GM12878 (cell line): ENCODE measurements around the gene CACNG1. TPM values are rescaled to one million over a fixed set of nuclear protein-coding genes. Genes with fewer than 3 reads are reported as not detected.

Experiments used
- ATAC-seq: fragments of 200-7000 bp; cut with Tn5 transposase; 3 replicates; pipeline ENCODE4 v1.9.1; 2020; ENCODE audit warnings: mild to moderate bottlenecking, moderate library complexity
- BruUV-seq: library from RNA; stranded (reverse); fragments of 400-500 nt; replicated peaks from 2 replicates; lab custom pipeline; 2021; lab: Mats Ljungman, UMichigan
- CTCF ChIA-PET: fragments of 300-600 bp; sonication (Branson Sonifier 250); formaldehyde crosslinking; extraction: SDS; loops from one replicate; lab custom pipeline; 2021; ENCODE audit warnings: inconsistent platforms; lab: Yijun Ruan, JAX
- POLR2A ChIA-PET: fragments of 350-600 bp; formaldehyde crosslinking; extraction: SDS; loops from one replicate; lab custom pipeline; 2021; ENCODE audit warnings: inconsistent platforms; lab: Charles Lee
- RAD21 ChIA-PET: fragments of 300-600 bp; sonication (Branson Sonifier 250); formaldehyde crosslinking; loops from one replicate; lab custom pipeline; 2023; ENCODE audit warnings: antibody characterized with exemption; ENCODE audit not compliant: unreplicated experiment; lab: Charles Lee
- SMC1A ChIA-PET: fragments of 300-600 bp; sonication (Branson Sonifier 250); formaldehyde crosslinking; loops from one replicate; lab custom pipeline; 2023; ENCODE audit not compliant: unreplicated experiment, uncharacterized antibody; lab: Charles Lee
- DNase-seq: peaks from one replicate; pipeline ENCODE4 v3.0.0-alpha.2; 2011; ENCODE audit warnings: low read depth, low spot score
- FAIRE-seq: peaks from 3 replicates; lab custom pipeline; 2011; peaks lifted over from hg19 to GRCh38; lab: Jason Lieb, UNC
- H2AFZ ChIP-seq: 2 replicates; pipeline ENCODE4 v1.6.0; 2011; ENCODE audit warnings: low read depth, low read length, control low read depth; ENCODE audit not compliant: control insufficient read depth
- H3K27ac ChIP-seq: 2 replicates; pipeline ENCODE4 v1.5.1; 2011; ENCODE audit warnings: control low read depth; ENCODE audit not compliant: control insufficient read depth, insufficient read depth
- H3K27me3 ChIP-seq, 2 experiments: replicated peaks in 1 of 2; 2 replicates each; pipeline versions ENCODE4 v1.6.0 to v1.6.1; 2011; ENCODE audit warnings: low read length in 1 of 2; ENCODE audit not compliant: control insufficient read depth in 2 of 2, insufficient read depth in 2 of 2
- H3K36me3 ChIP-seq, 2 experiments: 2 replicates each; pipeline ENCODE4 v1.5.1; 2011; ENCODE audit warnings: low read length in 1 of 2; ENCODE audit not compliant: control insufficient read depth in 2 of 2, insufficient read depth in 2 of 2
- H3K4me1 ChIP-seq: 2 replicates; pipeline ENCODE4 v1.6.1; 2011; ENCODE audit warnings: mild to moderate bottlenecking, low read length, moderate library complexity, mixed read lengths; ENCODE audit not compliant: control insufficient read depth, insufficient read depth
- H3K4me2 ChIP-seq: 2 replicates; pipeline ENCODE4 v1.6.0; 2011; ENCODE audit warnings: control low read depth; ENCODE audit not compliant: control insufficient read depth, insufficient read depth
- H3K4me3 ChIP-seq: fragments of 200-600 bp; sonication (generic); 2 replicates; pipeline ENCODE4 v1.5.1; 2016
- H3K79me2 ChIP-seq: 2 replicates; pipeline ENCODE4 v1.6.0; 2011; ENCODE audit warnings: low read length; ENCODE audit not compliant: control insufficient read depth, insufficient read depth
- H3K9ac ChIP-seq: 2 replicates; pipeline ENCODE4 v1.8.0; 2011; ENCODE audit warnings: low read length, control low read depth, mixed read lengths; ENCODE audit not compliant: control insufficient read depth, insufficient read depth
- H3K9me3 ChIP-seq: replicated peaks from 3 replicates; pipeline ENCODE4 v1.5.1; 2011; ENCODE audit warnings: mild to moderate bottlenecking, low read length; ENCODE audit not compliant: control insufficient read depth, insufficient read depth
- H4K20me1 ChIP-seq: 2 replicates; pipeline ENCODE4 v1.6.0; 2011; ENCODE audit not compliant: control insufficient read depth, insufficient read depth
- BRCA1 ChIP-seq: IDR thresholded peaks from 2 replicates; pipeline ENCODE4 v1.6.1; 2011; ENCODE audit warnings: low read depth, low read length, improper control_type of control experiment
- ESRRA ChIP-seq: IDR thresholded peaks from 2 replicates; pipeline ENCODE4 v1.6.1; 2012; ENCODE audit warnings: mild to moderate bottlenecking, low read length, improper control_type of control experiment
- EZH2 ChIP-seq: IDR thresholded peaks from 2 replicates; pipeline ENCODE4 v1.6.1; 2012; ENCODE audit warnings: low read depth, mild to moderate bottlenecking, control low read depth, inconsistent platforms, low read length, borderline replicate concordance; ENCODE audit not compliant: control insufficient read depth
- FOXM1 ChIP-seq: IDR thresholded peaks from 2 replicates; pipeline ENCODE4 v1.6.1; 2012; ENCODE audit warnings: low read depth, mild to moderate bottlenecking, inconsistent platforms, low read length, moderate library complexity
- KLF5 ChIP-seq: fragments of 450-650 bp; IDR thresholded peaks from 2 replicates; pipeline ENCODE4 v1.6.1; 2014; ENCODE audit warnings: mild to moderate bottlenecking; ENCODE audit not compliant: partially characterized antibody
- RAD51 ChIP-seq: fragments of 450-650 bp; IDR thresholded peaks from 2 replicates; pipeline ENCODE4 v1.6.1; 2016; ENCODE audit warnings: moderate library complexity, mild to moderate bottlenecking, inconsistent platforms
- SMAD5 ChIP-seq: IDR thresholded peaks from 2 replicates; pipeline ENCODE4 v1.6.1; 2016; ENCODE audit warnings: antibody characterized with exemption, low read depth
- TARDBP ChIP-seq: IDR thresholded peaks from 2 replicates; pipeline ENCODE4 v1.6.1; 2016; ENCODE audit warnings: borderline replicate concordance
- YBX1 ChIP-seq: fragments of 450-650 bp; IDR thresholded peaks from 2 replicates; pipeline ENCODE4 v1.6.1; 2016; ENCODE audit warnings: antibody characterized with exemption
- WGBS: methylation state at CpG from one replicate; pipeline ENCODE4 v1.1.6; 2016; ENCODE audit warnings: low lambda C conversion rate; ENCODE audit not compliant: insufficient replicate concordance, insufficient coverage; ENCODE audit errors: missing lambda C conversion rate; 5-methylcytosine and 5-hydroxymethylcytosine counted together
- in situ Hi-C: fragments of 300-500 bp; cut with MboI; formaldehyde crosslinking; loops from 9 replicates; pipeline ENCODE4 v1.14.3; 2018; ENCODE audit warnings: mixed read lengths
- intact Hi-C: fragments of 100-400 bp; cut with micrococcal nuclease; formaldehyde crosslinking; loops from one replicate; pipeline ENCODE4 v1.14.2; 2022; ENCODE audit not compliant: unreplicated experiment
- polyA plus RNA-seq, 11 experiments: library from polyadenylated mRNA; depleted of rRNA in 4 of 11; unstranded in 6 of 11; stranded (reverse) in 5 of 11; fragments of >200 nt; fragmentation: Nextera tagmentation in 4 of 11; fragmentation: Illumina TruSeq in 1 of 11; extraction: Ambion mirVana in 4 of 11; extraction: Trizol in 1 of 11; gene quantifications; 1 replicate in 1 of 11; 2 replicates in 10 of 11; pipeline versions ENCODE4 v1.2.1 to v1.2.3, GENCODE V29; 2011 to 2016; ENCODE audit warnings: inconsistent platforms in 2 of 11, missing spikeins in 2 of 11, low read depth in 1 of 11
- total RNA-seq, 4 experiments: library from RNA; depleted of rRNA in 3 of 4; stranded (reverse); fragments of >200 nt in 3 of 4; fragmentation: Illumina TruSeq in 1 of 4; extraction: Trizol in 1 of 4; gene quantifications; 2 replicates each; pipeline versions ENCODE4 v1.2.1 to v1.2.3, GENCODE V29; 2013 to 2021
- TF ChIP-seq, protein P1 (sequence below): IDR thresholded peaks from 2 replicates; pipeline ENCODE4 v1.6.1; 2012; ENCODE audit warnings: mild to moderate bottlenecking, low read depth, low read length
- TF ChIP-seq, protein P2 (sequence below): fragments of 450-650 bp; IDR thresholded peaks from 2 replicates; pipeline ENCODE4 v1.6.1; 2017; ENCODE audit warnings: mild to moderate bottlenecking, moderate library complexity
- TF ChIP-seq, protein P3 (sequence below): fragments of 150-350 bp; IDR thresholded peaks from 2 replicates; pipeline ENCODE4 v1.6.1; 2016; ENCODE audit warnings: low read depth, low read length

The CACNG1 gene
- total and polyA plus RNA-seq, 10 of the 15 experiments (the other 5 are each of a cell fraction or from before 2014, with no cell fraction given) = not detected

DNA sequence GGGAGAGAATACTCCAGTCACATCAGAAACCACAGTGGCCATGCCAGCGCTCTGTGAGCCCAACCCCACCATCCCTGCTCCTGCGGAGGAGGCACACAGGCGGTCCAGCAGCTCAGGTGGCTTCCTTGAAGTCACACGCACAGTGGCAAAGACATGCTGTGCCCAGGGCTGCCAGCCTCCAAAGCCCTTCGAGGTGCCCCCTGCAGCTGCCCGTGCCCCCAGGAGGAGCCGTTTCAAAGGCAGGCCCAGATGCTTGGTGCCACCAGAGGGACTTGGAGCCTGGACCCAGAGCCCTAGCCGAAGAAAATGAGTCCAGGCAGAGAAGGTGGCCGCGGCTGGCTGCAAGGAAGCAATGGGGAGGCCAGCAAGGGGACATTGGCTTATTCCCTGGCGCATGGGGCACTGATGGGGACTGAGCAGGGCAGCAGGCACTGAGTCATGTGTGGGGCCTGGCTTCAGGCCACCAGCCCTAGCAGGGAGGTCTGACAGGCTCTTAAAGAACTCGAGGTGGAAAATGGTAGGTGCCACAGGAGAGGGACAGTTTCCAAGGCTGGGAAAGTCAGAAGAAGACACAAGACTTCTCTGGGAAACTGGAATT lies 17.2 kb upstream of the CACNG1 start:
- BruUV-seq = no TSS peak
- 36% methylated on average over 12 of the region's 12 CpGs for WGBS
- Histone ChIP-seq H3K4me1 (no peaks in the 10 kb centered on the region), H2AFZ (no peak overlapping the region), H3K4me2 (no peak overlapping the region), H3K9me3 (no peaks in the 10 kb centered on the region), H3K9ac (no peak overlapping the region), H4K20me1 (no peaks in the 10 kb centered on the region), H3K79me2 (no peaks in the 10 kb centered on the region), H3K27me3 (no peaks in the 10 kb centered on the region), H3K27ac (no peak overlapping the region), H3K36me3 (no peaks in the 10 kb centered on the region), H3K4me3 (no peak overlapping the region)
- DNase-seq (no peak), FAIRE-seq (no peak), ATAC-seq (no peak)
- POLR2A ChIA-PET = no interaction called here
- RAD21 ChIA-PET = no interaction called here
- in situ Hi-C loops = no loop called here
- SMC1A ChIA-PET = no interaction called here
- intact Hi-C loops = no loop called here
- CTCF ChIA-PET = no interaction called here
- TF ChIP-seq ESRRA (no peak), SMAD5 (no peak), YBX1 (no peak), KLF5 (no peak), TARDBP (no peak), FOXM1 (no peak), RAD51 (no peak), EZH2 (no peak), BRCA1 (no peak)
- TF ChIP-seq, protein P1, sequence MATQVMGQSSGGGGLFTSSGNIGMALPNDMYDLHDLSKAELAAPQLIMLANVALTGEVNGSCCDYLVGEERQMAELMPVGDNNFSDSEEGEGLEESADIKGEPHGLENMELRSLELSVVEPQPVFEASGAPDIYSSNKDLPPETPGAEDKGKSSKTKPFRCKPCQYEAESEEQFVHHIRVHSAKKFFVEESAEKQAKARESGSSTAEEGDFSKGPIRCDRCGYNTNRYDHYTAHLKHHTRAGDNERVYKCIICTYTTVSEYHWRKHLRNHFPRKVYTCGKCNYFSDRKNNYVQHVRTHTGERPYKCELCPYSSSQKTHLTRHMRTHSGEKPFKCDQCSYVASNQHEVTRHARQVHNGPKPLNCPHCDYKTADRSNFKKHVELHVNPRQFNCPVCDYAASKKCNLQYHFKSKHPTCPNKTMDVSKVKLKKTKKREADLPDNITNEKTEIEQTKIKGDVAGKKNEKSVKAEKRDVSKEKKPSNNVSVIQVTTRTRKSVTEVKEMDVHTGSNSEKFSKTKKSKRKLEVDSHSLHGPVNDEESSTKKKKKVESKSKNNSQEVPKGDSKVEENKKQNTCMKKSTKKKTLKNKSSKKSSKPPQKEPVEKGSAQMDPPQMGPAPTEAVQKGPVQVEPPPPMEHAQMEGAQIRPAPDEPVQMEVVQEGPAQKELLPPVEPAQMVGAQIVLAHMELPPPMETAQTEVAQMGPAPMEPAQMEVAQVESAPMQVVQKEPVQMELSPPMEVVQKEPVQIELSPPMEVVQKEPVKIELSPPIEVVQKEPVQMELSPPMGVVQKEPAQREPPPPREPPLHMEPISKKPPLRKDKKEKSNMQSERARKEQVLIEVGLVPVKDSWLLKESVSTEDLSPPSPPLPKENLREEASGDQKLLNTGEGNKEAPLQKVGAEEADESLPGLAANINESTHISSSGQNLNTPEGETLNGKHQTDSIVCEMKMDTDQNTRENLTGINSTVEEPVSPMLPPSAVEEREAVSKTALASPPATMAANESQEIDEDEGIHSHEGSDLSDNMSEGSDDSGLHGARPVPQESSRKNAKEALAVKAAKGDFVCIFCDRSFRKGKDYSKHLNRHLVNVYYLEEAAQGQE = no peak
- TF ChIP-seq, protein P2, sequence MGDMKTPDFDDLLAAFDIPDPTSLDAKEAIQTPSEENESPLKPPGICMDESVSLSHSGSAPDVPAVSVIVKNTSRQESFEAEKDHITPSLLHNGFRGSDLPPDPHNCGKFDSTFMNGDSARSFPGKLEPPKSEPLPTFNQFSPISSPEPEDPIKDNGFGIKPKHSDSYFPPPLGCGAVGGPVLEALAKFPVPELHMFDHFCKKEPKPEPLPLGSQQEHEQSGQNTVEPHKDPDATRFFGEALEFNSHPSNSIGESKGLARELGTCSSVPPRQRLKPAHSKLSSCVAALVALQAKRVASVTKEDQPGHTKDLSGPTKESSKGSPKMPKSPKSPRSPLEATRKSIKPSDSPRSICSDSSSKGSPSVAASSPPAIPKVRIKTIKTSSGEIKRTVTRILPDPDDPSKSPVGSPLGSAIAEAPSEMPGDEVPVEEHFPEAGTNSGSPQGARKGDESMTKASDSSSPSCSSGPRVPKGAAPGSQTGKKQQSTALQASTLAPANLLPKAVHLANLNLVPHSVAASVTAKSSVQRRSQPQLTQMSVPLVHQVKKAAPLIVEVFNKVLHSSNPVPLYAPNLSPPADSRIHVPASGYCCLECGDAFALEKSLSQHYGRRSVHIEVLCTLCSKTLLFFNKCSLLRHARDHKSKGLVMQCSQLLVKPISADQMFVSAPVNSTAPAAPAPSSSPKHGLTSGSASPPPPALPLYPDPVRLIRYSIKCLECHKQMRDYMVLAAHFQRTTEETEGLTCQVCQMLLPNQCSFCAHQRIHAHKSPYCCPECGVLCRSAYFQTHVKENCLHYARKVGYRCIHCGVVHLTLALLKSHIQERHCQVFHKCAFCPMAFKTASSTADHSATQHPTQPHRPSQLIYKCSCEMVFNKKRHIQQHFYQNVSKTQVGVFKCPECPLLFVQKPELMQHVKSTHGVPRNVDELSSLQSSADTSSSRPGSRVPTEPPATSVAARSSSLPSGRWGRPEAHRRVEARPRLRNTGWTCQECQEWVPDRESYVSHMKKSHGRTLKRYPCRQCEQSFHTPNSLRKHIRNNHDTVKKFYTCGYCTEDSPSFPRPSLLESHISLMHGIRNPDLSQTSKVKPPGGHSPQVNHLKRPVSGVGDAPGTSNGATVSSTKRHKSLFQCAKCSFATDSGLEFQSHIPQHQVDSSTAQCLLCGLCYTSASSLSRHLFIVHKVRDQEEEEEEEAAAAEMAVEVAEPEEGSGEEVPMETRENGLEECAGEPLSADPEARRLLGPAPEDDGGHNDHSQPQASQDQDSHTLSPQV = no peak
- TF ChIP-seq, protein P3, sequence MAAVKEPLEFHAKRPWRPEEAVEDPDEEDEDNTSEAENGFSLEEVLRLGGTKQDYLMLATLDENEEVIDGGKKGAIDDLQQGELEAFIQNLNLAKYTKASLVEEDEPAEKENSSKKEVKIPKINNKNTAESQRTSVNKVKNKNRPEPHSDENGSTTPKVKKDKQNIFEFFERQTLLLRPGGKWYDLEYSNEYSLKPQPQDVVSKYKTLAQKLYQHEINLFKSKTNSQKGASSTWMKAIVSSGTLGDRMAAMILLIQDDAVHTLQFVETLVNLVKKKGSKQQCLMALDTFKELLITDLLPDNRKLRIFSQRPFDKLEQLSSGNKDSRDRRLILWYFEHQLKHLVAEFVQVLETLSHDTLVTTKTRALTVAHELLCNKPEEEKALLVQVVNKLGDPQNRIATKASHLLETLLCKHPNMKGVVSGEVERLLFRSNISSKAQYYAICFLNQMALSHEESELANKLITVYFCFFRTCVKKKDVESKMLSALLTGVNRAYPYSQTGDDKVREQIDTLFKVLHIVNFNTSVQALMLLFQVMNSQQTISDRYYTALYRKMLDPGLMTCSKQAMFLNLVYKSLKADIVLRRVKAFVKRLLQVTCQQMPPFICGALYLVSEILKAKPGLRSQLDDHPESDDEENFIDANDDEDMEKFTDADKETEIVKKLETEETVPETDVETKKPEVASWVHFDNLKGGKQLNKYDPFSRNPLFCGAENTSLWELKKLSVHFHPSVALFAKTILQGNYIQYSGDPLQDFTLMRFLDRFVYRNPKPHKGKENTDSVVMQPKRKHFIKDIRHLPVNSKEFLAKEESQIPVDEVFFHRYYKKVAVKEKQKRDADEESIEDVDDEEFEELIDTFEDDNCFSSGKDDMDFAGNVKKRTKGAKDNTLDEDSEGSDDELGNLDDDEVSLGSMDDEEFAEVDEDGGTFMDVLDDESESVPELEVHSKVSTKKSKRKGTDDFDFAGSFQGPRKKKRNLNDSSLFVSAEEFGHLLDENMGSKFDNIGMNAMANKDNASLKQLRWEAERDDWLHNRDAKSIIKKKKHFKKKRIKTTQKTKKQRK = no peak
